Endothelial cell of umbilical vein (primary cell): ENCODE data around the gene ANKS1B. TPM values are rescaled to one million over a fixed set of nuclear protein-coding genes. Genes with fewer than 3 reads are reported as not detected.

Experiments used
- BruUV-seq: library from RNA; stranded (reverse); fragments of 400-500 nt; replicated peaks from 2 replicates; lab custom pipeline; 2021; lab: Mats Ljungman, UMichigan
- CTCF ChIA-PET: fragments of 300-600, 350-600 bp; sonication (Branson Sonifier 250); formaldehyde crosslinking; loops from one replicate; lab custom pipeline; 2021; ENCODE audit warnings: antibody characterized with exemption, inconsistent platforms; lab: Charles Lee
- POLR2A ChIA-PET: fragments of 300-600, 350-600 bp; sonication (Branson Sonifier 250); formaldehyde crosslinking; loops from one replicate; lab custom pipeline; 2021; ENCODE audit warnings: antibody characterized with exemption, inconsistent platforms; lab: Charles Lee
- DNase-seq: peaks from one replicate; pipeline ENCODE4 v3.0.0-alpha.2; 2011; ENCODE audit warnings: low read depth, low spot score
- FAIRE-seq: peaks from 2 replicates; lab custom pipeline; 2011; peaks lifted over from hg19 to GRCh38; lab: Jason Lieb, UNC
- H2AFZ ChIP-seq: 2 replicates; pipeline ENCODE4 v1.6.0; 2012; ENCODE audit warnings: low read depth, low read length, control low read depth, inconsistent platforms
- H3K27ac ChIP-seq: 2 replicates; pipeline ENCODE4 v1.5.1; 2011; ENCODE audit warnings: low read depth, mild to moderate bottlenecking, control low read depth, low read length, moderate library complexity; ENCODE audit not compliant: insufficient read depth
- H3K27me3 ChIP-seq, 2 experiments: 2 replicates each; pipeline versions ENCODE4 v1.6.0 to v1.6.1; 2011; ENCODE audit warnings: low read length in 2 of 2, mixed read lengths in 1 of 2; ENCODE audit not compliant: control insufficient read depth in 2 of 2, insufficient read depth in 2 of 2
- H3K36me3 ChIP-seq, 2 experiments: 2 replicates in 1 of 2; 3 replicates in 1 of 2; pipeline ENCODE4 v1.5.1; 2011; ENCODE audit warnings: low read length in 2 of 2, mild to moderate bottlenecking in 1 of 2, moderate library complexity in 1 of 2; ENCODE audit not compliant: control insufficient read depth in 2 of 2, insufficient read depth in 2 of 2; ENCODE audit errors: extremely low read depth in 1 of 2
- H3K4me1 ChIP-seq: 3 replicates; pipeline ENCODE4 v1.5.1; 2011; ENCODE audit warnings: mild to moderate bottlenecking, low read length; ENCODE audit not compliant: control insufficient read depth, insufficient read depth; ENCODE audit errors: extremely low read depth
- H3K4me2 ChIP-seq: 2 replicates; pipeline ENCODE4 v1.6.1; 2011; ENCODE audit warnings: low read length, control low read depth, mixed read lengths; ENCODE audit not compliant: insufficient read depth
- H3K4me3 ChIP-seq, 3 experiments: fragments of 200-600 bp in 1 of 3; sonication (generic), shearing (Covaris generic) in 1 of 3; replicated peaks in 1 of 3; 2 replicates each; pipeline ENCODE4 v1.5.1; 2011 to 2016; ENCODE audit warnings: control low read depth in 3 of 3, low read length in 3 of 3, mild to moderate bottlenecking in 2 of 3, inconsistent platforms in 1 of 3, low read depth in 1 of 3, moderate library complexity in 1 of 3; ENCODE audit not compliant: insufficient read depth in 1 of 3
- H3K79me2 ChIP-seq: 2 replicates; pipeline ENCODE4 v1.6.0; 2012; ENCODE audit warnings: low read length, inconsistent platforms; ENCODE audit not compliant: control insufficient read depth, insufficient read depth
- H3K9ac ChIP-seq: replicated peaks from 2 replicates; pipeline ENCODE3; 2011; ENCODE audit warnings: low read length, control low read depth; ENCODE audit not compliant: insufficient read depth; ENCODE audit errors: extremely low read depth
- H3K9me1 ChIP-seq: replicated peaks from 3 replicates; pipeline ENCODE4 v1.6.0; 2011; ENCODE audit warnings: mild to moderate bottlenecking, low read length; ENCODE audit not compliant: control insufficient read depth, insufficient read depth; ENCODE audit errors: extremely low read depth
- H3K9me3 ChIP-seq: replicated peaks from 2 replicates; pipeline ENCODE4 v1.5.1; 2012; ENCODE audit warnings: low read length, inconsistent platforms; ENCODE audit not compliant: control insufficient read depth, insufficient read depth
- H4K20me1 ChIP-seq: replicated peaks from 2 replicates; pipeline ENCODE3; 2011; ENCODE audit warnings: mild to moderate bottlenecking, low read length; ENCODE audit not compliant: control insufficient read depth, insufficient read depth; ENCODE audit errors: extremely low read depth
- EZH2 ChIP-seq: IDR thresholded peaks from 2 replicates; pipeline ENCODE4 v1.6.1; 2012; ENCODE audit warnings: borderline replicate concordance, low read depth, mild to moderate bottlenecking, moderate library complexity, low read length, inconsistent platforms; ENCODE audit not compliant: severe bottlenecking
- FOS ChIP-seq: IDR thresholded peaks from 2 replicates; pipeline ENCODE4 v1.6.1; 2011; ENCODE audit warnings: mild to moderate bottlenecking, low read length, moderate library complexity, borderline replicate concordance; ENCODE audit not compliant: insufficient read depth
- JUN ChIP-seq: IDR thresholded peaks from 2 replicates; pipeline ENCODE4 v1.6.1; 2011; ENCODE audit warnings: borderline replicate concordance, low read depth; ENCODE audit not compliant: insufficient read length, insufficient read depth
- MYC ChIP-seq: IDR thresholded peaks from one replicate; pipeline ENCODE4 v1.6.1; 2011; ENCODE audit warnings: mild to moderate bottlenecking, low read depth, low read length
- POLR2A ChIP-seq: IDR thresholded peaks from 2 replicates; pipeline ENCODE4 v1.6.1; 2012; ENCODE audit warnings: low read depth, mild to moderate bottlenecking, control low read depth, low read length
- POLR2AphosphoS5 ChIP-seq: IDR thresholded peaks from 2 replicates; pipeline ENCODE4 v1.6.1; 2012; ENCODE audit warnings: low read depth, mild to moderate bottlenecking, control low read depth, low read length, moderate library complexity; ENCODE audit not compliant: insufficient read depth
- dilution Hi-C: fragments of 300-500 bp; cut with MboI; formaldehyde crosslinking; loops from one replicate; pipeline ENCODE4 v1.15.0; 2019; ENCODE audit warnings: low sequenced_read_pairs; ENCODE audit not compliant: extremely low pct_ligation_motif_present
- intact Hi-C: fragments of 100-400 bp; cut with micrococcal nuclease; formaldehyde crosslinking; loops from one replicate; pipeline ENCODE4 v1.10.0; 2022
- polyA plus RNA-seq, 4 experiments: library from polyadenylated mRNA; depleted of rRNA in 3 of 4; stranded (reverse) in 3 of 4; unstranded in 1 of 4; fragments of >200 nt; gene quantifications; 2 replicates each; pipeline versions ENCODE4 v1.2.1 to v1.2.3, GENCODE V29; 2011 to 2012; ENCODE audit warnings: missing spikeins in 1 of 4
- total RNA-seq: library from RNA; stranded (reverse); gene quantifications from 2 replicates; pipeline ENCODE4 v1.2.3, GENCODE V29; 2021
- TF ChIP-seq, protein P1 (sequence below): IDR thresholded peaks from 2 replicates; pipeline ENCODE4 v1.6.1; 2011; ENCODE audit not compliant: insufficient read depth, insufficient read length
- TF ChIP-seq, protein P2 (sequence below), 2 donors: IDR thresholded peaks; 1 replicate in 1 of 2; 2 replicates in 1 of 2; pipeline ENCODE4 v1.5.1; 2011; ENCODE audit warnings: low read length in 2 of 2, mild to moderate bottlenecking in 2 of 2, moderate library complexity in 2 of 2, control low read depth in 1 of 2, inconsistent platforms in 1 of 2, low read depth in 1 of 2; ENCODE audit not compliant: insufficient read depth in 1 of 2; ENCODE audit errors: extremely low read depth in 1 of 2

Gene ANKS1B
- total and polyA plus RNA-seq, 2 donors (not counting 3 experiments of a cell fraction or from before 2014, with no cell fraction given), result 0.15 to 0.38 TPM

- FAIRE-seq (no peak), DNase-seq (no peak)
- H3K36me3 ChIP-seq, result no peaks in the 10 kb centered on the region
- TF ChIP-seq JUN, result no peak
- TF ChIP-seq, protein P1, sequence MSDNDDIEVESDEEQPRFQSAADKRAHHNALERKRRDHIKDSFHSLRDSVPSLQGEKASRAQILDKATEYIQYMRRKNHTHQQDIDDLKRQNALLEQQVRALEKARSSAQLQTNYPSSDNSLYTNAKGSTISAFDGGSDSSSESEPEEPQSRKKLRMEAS, result no peak
- TF ChIP-seq, protein P2, sequence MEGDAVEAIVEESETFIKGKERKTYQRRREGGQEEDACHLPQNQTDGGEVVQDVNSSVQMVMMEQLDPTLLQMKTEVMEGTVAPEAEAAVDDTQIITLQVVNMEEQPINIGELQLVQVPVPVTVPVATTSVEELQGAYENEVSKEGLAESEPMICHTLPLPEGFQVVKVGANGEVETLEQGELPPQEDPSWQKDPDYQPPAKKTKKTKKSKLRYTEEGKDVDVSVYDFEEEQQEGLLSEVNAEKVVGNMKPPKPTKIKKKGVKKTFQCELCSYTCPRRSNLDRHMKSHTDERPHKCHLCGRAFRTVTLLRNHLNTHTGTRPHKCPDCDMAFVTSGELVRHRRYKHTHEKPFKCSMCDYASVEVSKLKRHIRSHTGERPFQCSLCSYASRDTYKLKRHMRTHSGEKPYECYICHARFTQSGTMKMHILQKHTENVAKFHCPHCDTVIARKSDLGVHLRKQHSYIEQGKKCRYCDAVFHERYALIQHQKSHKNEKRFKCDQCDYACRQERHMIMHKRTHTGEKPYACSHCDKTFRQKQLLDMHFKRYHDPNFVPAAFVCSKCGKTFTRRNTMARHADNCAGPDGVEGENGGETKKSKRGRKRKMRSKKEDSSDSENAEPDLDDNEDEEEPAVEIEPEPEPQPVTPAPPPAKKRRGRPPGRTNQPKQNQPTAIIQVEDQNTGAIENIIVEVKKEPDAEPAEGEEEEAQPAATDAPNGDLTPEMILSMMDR (IDR thresholded peaks at IDR 0.05; ENCODE audit: extremely low read depth in 1 of 2, insufficient read depth in 1 of 2, low read depth in 1 of 2, low read length in 2 of 2), result no peak
- TF ChIP-seq POLR2A, result no peak
- TF ChIP-seq EZH2, result no peak
- no peak for TF ChIP-seq FOS
- no peak for TF ChIP-seq POLR2AphosphoS5
- no peak for TF ChIP-seq MYC
- H3K4me3 ChIP-seq, result no peak overlapping the region
- no peaks in the 10 kb centered on the region for H3K4me1 ChIP-seq
- H3K79me2 ChIP-seq, result no peaks in the 10 kb centered on the region
- H4K20me1 ChIP-seq, result no peaks in the 10 kb centered on the region
- H3K9ac ChIP-seq, result no peak overlapping the region
- intact Hi-C loops (no loop called here), dilution Hi-C loops (no loop called here)
- BruUV-seq, result no TSS peak
- H3K27me3 ChIP-seq, result no peaks in the 10 kb centered on the region
- no peak overlapping the region for H3K27ac ChIP-seq
- ChIA-PET CTCF (interaction anchor here (1.1 kb wide), 1 partner anchor 17 kb away, joined by 3 read pairs; no protein-coding TSS in a partner anchor), POLR2A (no interaction called here)
- H3K9me3 ChIP-seq, result no peaks in the 10 kb centered on the region
- no peaks in the 10 kb centered on the region for H3K9me1 ChIP-seq
- no peak overlapping the region for H3K4me2 ChIP-seq
- H2AFZ ChIP-seq, result no peak overlapping the region
Measured at GRCh38 chr12:99392091-99392850, 592.5 kb downstream of the ANKS1B start.
